IMR-90 (cell line): ENCODE measurements around the gene HNF1B. TPM values are rescaled to one million over a fixed set of nuclear protein-coding genes. Genes with fewer than 3 reads are reported as not detected.

Experiments
- ATAC-seq: fragments of 200-7000 bp; cut with Tn5 transposase; 2 replicates; pipeline ENCODE4 v1.9.1; 2020; ENCODE audit warnings: low read depth, mild to moderate bottlenecking, moderate library complexity
- BruUV-seq: library from RNA; stranded (reverse); fragments of 400-500 nt; replicated peaks from 2 replicates; lab custom pipeline; 2021; lab: Mats Ljungman, UMichigan
- CTCF ChIA-PET: fragments of 300-600 bp; formaldehyde crosslinking; extraction: SDS; loops from one replicate; lab custom pipeline; 2021; ENCODE audit warnings: antibody characterized with exemption; lab: Yijun Ruan, JAX
- POLR2A ChIA-PET: fragments of 300-600 bp; sonication (Branson Sonifier 250); formaldehyde crosslinking; loops from one replicate; lab custom pipeline; 2022; ENCODE audit warnings: antibody characterized with exemption; ENCODE audit not compliant: unreplicated experiment; lab: Charles Lee
- DNase-seq: peaks from one replicate; pipeline ENCODE4 v3.0.0; 2013
- H2AFZ ChIP-seq: replicated peaks from 2 replicates; pipeline ENCODE3; 2013; ENCODE audit warnings: low read length, mild to moderate bottlenecking; ENCODE audit not compliant: poor library complexity
- H2AK5ac ChIP-seq: 2 replicates; pipeline ENCODE4 v1.6.1; 2013; ENCODE audit warnings: low read depth, low read length, inconsistent platforms
- H2AK9ac ChIP-seq: replicated peaks from 2 replicates; pipeline ENCODE3; 2013; ENCODE audit warnings: mild to moderate bottlenecking, low read depth, low read length, moderate library complexity; ENCODE audit not compliant: poor library complexity
- H2BK120ac ChIP-seq: 2 replicates; pipeline ENCODE4 v1.6.1; 2013; ENCODE audit warnings: low read depth, low read length, inconsistent platforms
- H2BK15ac ChIP-seq: 3 replicates; pipeline ENCODE4 v1.6.1; 2013; ENCODE audit warnings: low read depth, low read length, inconsistent platforms
- H2BK20ac ChIP-seq: 2 replicates; pipeline ENCODE4 v1.6.1; 2013; ENCODE audit warnings: low read depth, mild to moderate bottlenecking, inconsistent platforms, low read length, moderate library complexity
- H2BK5ac ChIP-seq: 2 replicates; pipeline ENCODE4 v1.6.1; 2013; ENCODE audit warnings: mild to moderate bottlenecking, low read depth, low read length, inconsistent platforms; ENCODE audit not compliant: poor library complexity, severe bottlenecking
- H3K14ac ChIP-seq: replicated peaks from 2 replicates; pipeline ENCODE4 v1.6.1; 2013; ENCODE audit warnings: low read depth, low read length, inconsistent platforms
- H3K18ac ChIP-seq: 2 replicates; pipeline ENCODE4 v1.6.1; 2013; ENCODE audit warnings: low read depth, low read length, control low read depth
- H3K23ac ChIP-seq: 2 replicates; pipeline ENCODE4 v1.6.1; 2013; ENCODE audit warnings: low read depth, low read length, inconsistent platforms
- H3K27ac ChIP-seq: 2 replicates; pipeline ENCODE4 v1.5.1; 2013; ENCODE audit warnings: mild to moderate bottlenecking, control low read depth, low read length; ENCODE audit not compliant: insufficient read depth
- H3K27me3 ChIP-seq: 2 replicates; pipeline ENCODE4 v1.6.1; 2013; ENCODE audit warnings: low read length; ENCODE audit not compliant: control insufficient read depth, insufficient read depth
- H3K36me3 ChIP-seq: 2 replicates; pipeline ENCODE4 v1.6.1; 2013; ENCODE audit warnings: low read length, mixed read lengths; ENCODE audit not compliant: control insufficient read depth, insufficient read depth
- H3K4ac ChIP-seq: 2 replicates; pipeline ENCODE4 v1.6.1; 2013; ENCODE audit warnings: low read depth, low read length, inconsistent platforms
- H3K4me1 ChIP-seq: 2 replicates; pipeline ENCODE4 v1.6.1; 2013; ENCODE audit warnings: low read length, mixed read lengths; ENCODE audit not compliant: control insufficient read depth, insufficient read depth
- H3K4me2 ChIP-seq: 2 replicates; pipeline ENCODE4 v1.6.1; 2013; ENCODE audit warnings: low read depth, mild to moderate bottlenecking, control low read depth, low read length, moderate library complexity
- H3K4me3 ChIP-seq: 2 replicates; pipeline ENCODE4 v1.5.1; 2013; ENCODE audit warnings: low read depth, mild to moderate bottlenecking, control low read depth, low read length, moderate library complexity; ENCODE audit not compliant: insufficient read depth
- H3K56ac ChIP-seq: 2 replicates; pipeline ENCODE4 v1.6.1; 2013; ENCODE audit warnings: low read length, inconsistent platforms; ENCODE audit not compliant: insufficient read depth; ENCODE audit errors: extremely low read depth
- H3K79me1 ChIP-seq, 2 experiments: 2 replicates each; pipeline ENCODE4 v1.6.1; 2013; ENCODE audit warnings: low read length in 2 of 2, inconsistent platforms in 1 of 2, low read depth in 1 of 2
- H3K9ac ChIP-seq: 2 replicates; pipeline ENCODE4 v1.6.1; 2013; ENCODE audit warnings: low read depth, low read length, control low read depth
- H3K9me1 ChIP-seq: 2 replicates; pipeline ENCODE4 v1.6.1; 2013; ENCODE audit warnings: low read length, inconsistent platforms; ENCODE audit not compliant: insufficient read depth
- H3K9me3 ChIP-seq: 2 replicates; pipeline ENCODE4 v1.6.1; 2013; ENCODE audit warnings: low read length; ENCODE audit not compliant: control insufficient read depth, insufficient read depth
- H4K20me1 ChIP-seq: 2 replicates; pipeline ENCODE4 v1.6.1; 2013; ENCODE audit warnings: low read length, inconsistent platforms; ENCODE audit not compliant: insufficient read depth
- H4K5ac ChIP-seq: 2 replicates; pipeline ENCODE4 v1.6.1; 2013; ENCODE audit warnings: mild to moderate bottlenecking, low read depth, low read length, control low read depth
- H4K8ac ChIP-seq, 2 experiments: 2 replicates each; pipeline ENCODE4 v1.6.1; 2013; ENCODE audit warnings: low read depth in 2 of 2, low read length in 2 of 2, control low read depth in 1 of 2, inconsistent platforms in 1 of 2
- H4K91ac ChIP-seq: 2 replicates; pipeline ENCODE4 v1.6.1; 2013; ENCODE audit warnings: low read depth, low read length, inconsistent platforms; ENCODE audit not compliant: insufficient read depth
- BHLHE40 ChIP-seq: fragments of 150-350 bp; IDR thresholded peaks from 2 replicates; pipeline ENCODE4 v1.6.1; 2016; ENCODE audit warnings: mild to moderate bottlenecking, low read depth, low read length
- CEBPB ChIP-seq: IDR thresholded peaks from 2 replicates; pipeline ENCODE4 v1.6.1; 2012; ENCODE audit warnings: low read depth, low read length, improper control_type of control experiment
- CHD1 ChIP-seq: IDR thresholded peaks from 2 replicates; pipeline ENCODE4 v1.6.1; 2012; ENCODE audit warnings: low read depth, low read length, improper control_type of control experiment
- FOS ChIP-seq: fragments of 150-350 bp; IDR thresholded peaks from 2 replicates; pipeline ENCODE4 v1.6.1; 2016; ENCODE audit warnings: low read depth, low read length
- MAFK ChIP-seq: IDR thresholded peaks from 2 replicates; pipeline ENCODE4 v1.6.1; 2012; ENCODE audit warnings: low read depth, low read length, improper control_type of control experiment
- MXI1 ChIP-seq: IDR thresholded peaks from 2 replicates; pipeline ENCODE4 v1.6.1; 2012; ENCODE audit warnings: low read depth, mild to moderate bottlenecking, low read length, moderate library complexity, borderline replicate concordance
- NFE2L2 ChIP-seq: fragments of 150-350 bp; IDR thresholded peaks from 2 replicates; pipeline ENCODE4 v1.6.1; 2016; ENCODE audit warnings: low read depth, mild to moderate bottlenecking, low read length
- RCOR1 ChIP-seq: IDR thresholded peaks from 2 replicates; pipeline ENCODE4 v1.6.1; 2012; ENCODE audit warnings: mild to moderate bottlenecking, low read length, improper control_type of control experiment; ENCODE audit not compliant: insufficient replicate concordance
- RFX5 ChIP-seq: IDR thresholded peaks from 2 replicates; pipeline ENCODE4 v1.8.0; 2012; ENCODE audit warnings: low read depth, mild to moderate bottlenecking, low read length, moderate library complexity
- SMC3 ChIP-seq: fragments of 150-350 bp; IDR thresholded peaks from 2 replicates; pipeline ENCODE4 v1.6.1; 2016; ENCODE audit warnings: low read depth, mild to moderate bottlenecking, antibody characterized with exemption, low read length, moderate library complexity
- USF2 ChIP-seq: fragments of 150-350 bp; IDR thresholded peaks from 2 replicates; pipeline ENCODE4 v1.6.1; 2017; ENCODE audit warnings: mild to moderate bottlenecking, antibody characterized with exemption, low read length, low read depth
- WGBS, 2 experiments: methylation state at CpG; one replicate each; pipeline versions ENCODE4 v1.1.5 to v1.1.7; 2013; ENCODE audit warnings: missing lambda C conversion rate in 2 of 2; ENCODE audit not compliant: insufficient read length in 1 of 2; ENCODE audit errors: extremely low coverage in 2 of 2; 5-methylcytosine and 5-hydroxymethylcytosine counted together
- dilution Hi-C: fragments of 300-500 bp; cut with HindIII; formaldehyde crosslinking; loops from one replicate; pipeline ENCODE4 v1.14.3; 2018; ENCODE audit warnings: low sequenced_read_pairs; ENCODE audit not compliant: unreplicated experiment
- in situ Hi-C: fragments of 300-500 bp; cut with MboI; formaldehyde crosslinking; loops from 3 replicates; pipeline ENCODE4 v1.14.3; 2019; ENCODE audit warnings: low sequenced_read_pairs, inconsistent platforms, mixed read lengths
- intact Hi-C: fragments of 100-400 bp; cut with micrococcal nuclease; formaldehyde crosslinking; loops from 2 replicates; pipeline ENCODE4 v1.10.0; 2022
- polyA plus RNA-seq, 3 experiments: library from polyadenylated mRNA; depleted of rRNA; stranded (reverse); fragments of >200 nt; gene quantifications; 2 replicates each; pipeline ENCODE4 v1.2.3, GENCODE V29; 2012; ENCODE audit warnings: low replicate concordance in 1 of 3
- total RNA-seq: library from RNA; depleted of rRNA; stranded (reverse); fragments of >200 nt; gene quantifications from 2 replicates; pipeline ENCODE4 v1.2.3, GENCODE V29; 2012
- TF ChIP-seq, protein P1 (sequence below): conservative IDR thresholded peaks from 2 replicates; pipeline ENCODE4 v1.5.1; 2012; ENCODE audit warnings: mild to moderate bottlenecking, low read depth, low read length, improper control_type of control experiment

HNF1B gene
- total and polyA plus RNA-seq, 2 of the 4 experiments (the other 2 are of a cell fraction) = not detected

DNA sequence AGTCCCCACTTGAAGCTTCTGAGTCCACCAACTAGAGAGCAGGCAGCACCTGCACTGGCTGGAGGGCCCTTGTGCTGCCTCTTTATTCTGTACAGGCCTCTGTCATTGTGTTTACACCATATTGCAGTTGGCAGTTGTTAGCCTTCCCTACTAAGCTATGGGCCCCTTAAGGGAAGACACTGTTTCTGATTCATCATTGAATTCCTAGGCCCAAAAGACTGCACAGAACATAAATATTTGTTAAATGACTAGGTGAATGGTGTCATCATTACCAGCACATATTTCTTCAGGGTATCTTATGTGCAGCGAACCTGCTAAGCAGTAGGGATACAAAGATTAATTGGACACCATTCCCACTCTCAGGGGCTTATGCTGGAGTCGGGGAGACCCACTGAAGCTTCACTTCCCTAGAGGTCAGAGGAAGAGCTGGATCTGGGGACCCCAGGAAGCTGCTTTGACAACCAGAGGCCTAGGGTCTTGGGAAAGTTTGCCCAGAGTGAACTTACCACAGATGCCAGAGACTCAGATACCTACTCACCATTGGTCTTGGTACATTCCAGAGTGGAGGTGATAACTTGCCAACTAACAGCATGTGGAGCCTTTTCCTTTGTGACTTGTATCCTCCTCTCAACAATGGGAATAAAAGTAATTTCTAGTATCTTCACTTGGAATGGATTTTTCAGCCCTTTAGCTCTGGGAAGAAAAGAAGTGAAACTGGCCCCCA lies 72.9 kb downstream of the HNF1B start:
- CTCF ChIA-PET = interaction anchor here (0.5 to 1.1 kb wide), 3 partner anchors 21 to 24 kb away, joined by 3 to 5 read pairs (median 3); no protein-coding TSS in a partner anchor
- peaks cover 22% of the 10 kb centered on the region for H3K4me1 ChIP-seq
- peak overlapping the region; percentile 69 for H2AFZ ChIP-seq
- H3K27me3 ChIP-seq = no peaks in the 10 kb centered on the region
- peak overlapping the region; percentile 67 for H3K14ac ChIP-seq
- H3K18ac ChIP-seq = peak overlapping the region; percentile 91
- H3K79me1 ChIP-seq = no peaks in the 10 kb centered on the region
- H2AK9ac ChIP-seq = peak overlapping the region; percentile 63
- H4K8ac ChIP-seq = peak overlapping the region; percentile 60 to 89
- H2BK120ac ChIP-seq = peak overlapping the region; percentile 93
- H4K20me1 ChIP-seq = no peaks in the 10 kb centered on the region
- peak overlapping the region; percentile 47 for H3K27ac ChIP-seq
- peak overlapping the region; percentile 92 for H2AK5ac ChIP-seq
- DNase-seq = peak; percentile 96
- peak overlapping the region; percentile 88 for H4K91ac ChIP-seq
- H3K9me1 ChIP-seq = peaks cover 35% of the 10 kb centered on the region
- H3K4me2 ChIP-seq = peak overlapping the region; percentile 49
- peak overlapping the region; percentile 88 for H2BK5ac ChIP-seq
- H4K5ac ChIP-seq = peak overlapping the region; percentile 32; the same call in 1 of the 2 replicates
- BruUV-seq = no TSS peak
- peak overlapping the region; percentile 96 for H2BK20ac ChIP-seq
- peak; percentile 96 for ATAC-seq
- H3K56ac ChIP-seq = peak overlapping the region; percentile 25
- no peak overlapping the region for H3K4me3 ChIP-seq
- dilution Hi-C loops = no loop called here
- peak overlapping the region; percentile 68 for H3K23ac ChIP-seq
- in situ Hi-C loops = no loop called here
- POLR2A ChIA-PET = interaction anchor here (0.6 kb wide), 1 partner anchor 120 kb away, joined by 7 read pairs; no protein-coding TSS in a partner anchor
- H3K9ac ChIP-seq = no peak overlapping the region
- no peaks in the 10 kb centered on the region for H3K9me3 ChIP-seq
- H2BK15ac ChIP-seq = peak overlapping the region; percentile 52; the same call in 2 of the 3 replicates
- no peaks in the 10 kb centered on the region for H3K36me3 ChIP-seq
- peak overlapping the region; percentile 93 for H3K4ac ChIP-seq
- intact Hi-C loops = no loop called here
- WGBS, 2 experiments = no CpG with 5 or more reads among the region's 2 CpGs
- 0 out of 2 replicates have a peak, but pooled peaks have one; percentile 43 for TF ChIP-seq MXI1
- peak; percentile 2; the same call in 1 of the 2 replicates for TF ChIP-seq MAFK
- no peak for TF ChIP-seq USF2
- TF ChIP-seq, protein P1, sequence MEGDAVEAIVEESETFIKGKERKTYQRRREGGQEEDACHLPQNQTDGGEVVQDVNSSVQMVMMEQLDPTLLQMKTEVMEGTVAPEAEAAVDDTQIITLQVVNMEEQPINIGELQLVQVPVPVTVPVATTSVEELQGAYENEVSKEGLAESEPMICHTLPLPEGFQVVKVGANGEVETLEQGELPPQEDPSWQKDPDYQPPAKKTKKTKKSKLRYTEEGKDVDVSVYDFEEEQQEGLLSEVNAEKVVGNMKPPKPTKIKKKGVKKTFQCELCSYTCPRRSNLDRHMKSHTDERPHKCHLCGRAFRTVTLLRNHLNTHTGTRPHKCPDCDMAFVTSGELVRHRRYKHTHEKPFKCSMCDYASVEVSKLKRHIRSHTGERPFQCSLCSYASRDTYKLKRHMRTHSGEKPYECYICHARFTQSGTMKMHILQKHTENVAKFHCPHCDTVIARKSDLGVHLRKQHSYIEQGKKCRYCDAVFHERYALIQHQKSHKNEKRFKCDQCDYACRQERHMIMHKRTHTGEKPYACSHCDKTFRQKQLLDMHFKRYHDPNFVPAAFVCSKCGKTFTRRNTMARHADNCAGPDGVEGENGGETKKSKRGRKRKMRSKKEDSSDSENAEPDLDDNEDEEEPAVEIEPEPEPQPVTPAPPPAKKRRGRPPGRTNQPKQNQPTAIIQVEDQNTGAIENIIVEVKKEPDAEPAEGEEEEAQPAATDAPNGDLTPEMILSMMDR = no peak
- TF ChIP-seq CEBPB = peak; percentile 83
- TF ChIP-seq FOS = peak; percentile 87
- TF ChIP-seq CHD1 = no peak
- TF ChIP-seq BHLHE40 = peak; percentile 24; the same call in 1 of the 2 replicates
- no peak for TF ChIP-seq RFX5
- TF ChIP-seq SMC3 = peak; percentile 13; the same call in 1 of the 2 replicates
- TF ChIP-seq RCOR1 = peak; percentile 91
- peak; percentile 57; the same call in 1 of the 2 replicates for TF ChIP-seq NFE2L2
